ENCODE data around the gene SLC4A2.

Gene SLC4A2

GRCh38 chr7:151091988-151092387 lies 32.6 kb downstream of the SLC4A2 start:
- H3K79me2 ChIP-seq (ENCODE audit: low read length), result peaks cover 98% of the 10 kb centered on the region
- H3K4me1 ChIP-seq (ENCODE audit: low read length), result 0 out of 2 replicates have a peak, but pooled peaks cover 3% of the 10 kb centered on the region
- H3K9me2 ChIP-seq (replicated peaks; ENCODE audit: insufficient read depth, low read length), result no peaks in the 10 kb centered on the region
- no peaks in the 10 kb centered on the region for H3K36me3 ChIP-seq (replicated peaks; ENCODE audit: insufficient read depth, low read length)
- peaks cover 10% of the 10 kb centered on the region for H3F3A ChIP-seq (ENCODE audit: insufficient read depth, low read length)
- peaks cover 16% of the 10 kb centered on the region; the same call in 1 of the 2 replicates for H4K20me1 ChIP-seq (ENCODE audit: insufficient read depth, low read length)
- no peak overlapping the region for H3K27ac ChIP-seq (ENCODE audit: low read length)
- no peak overlapping the region for H3K9ac ChIP-seq (ENCODE audit: low read length)
- no peak for TF ChIP-seq EZH2 (optimal IDR thresholded peaks at IDR 0.05; ENCODE audit: low read depth, low read length)
- no peak for TF ChIP-seq EZH2phosphoT487 (IDR thresholded peaks at IDR 0.05; ENCODE audit: low read length)
- TF ChIP-seq, protein P1, sequence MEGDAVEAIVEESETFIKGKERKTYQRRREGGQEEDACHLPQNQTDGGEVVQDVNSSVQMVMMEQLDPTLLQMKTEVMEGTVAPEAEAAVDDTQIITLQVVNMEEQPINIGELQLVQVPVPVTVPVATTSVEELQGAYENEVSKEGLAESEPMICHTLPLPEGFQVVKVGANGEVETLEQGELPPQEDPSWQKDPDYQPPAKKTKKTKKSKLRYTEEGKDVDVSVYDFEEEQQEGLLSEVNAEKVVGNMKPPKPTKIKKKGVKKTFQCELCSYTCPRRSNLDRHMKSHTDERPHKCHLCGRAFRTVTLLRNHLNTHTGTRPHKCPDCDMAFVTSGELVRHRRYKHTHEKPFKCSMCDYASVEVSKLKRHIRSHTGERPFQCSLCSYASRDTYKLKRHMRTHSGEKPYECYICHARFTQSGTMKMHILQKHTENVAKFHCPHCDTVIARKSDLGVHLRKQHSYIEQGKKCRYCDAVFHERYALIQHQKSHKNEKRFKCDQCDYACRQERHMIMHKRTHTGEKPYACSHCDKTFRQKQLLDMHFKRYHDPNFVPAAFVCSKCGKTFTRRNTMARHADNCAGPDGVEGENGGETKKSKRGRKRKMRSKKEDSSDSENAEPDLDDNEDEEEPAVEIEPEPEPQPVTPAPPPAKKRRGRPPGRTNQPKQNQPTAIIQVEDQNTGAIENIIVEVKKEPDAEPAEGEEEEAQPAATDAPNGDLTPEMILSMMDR (IDR thresholded peaks at IDR 0.05; ENCODE audit: low read length), result no peak
- no peak for DNase-seq
- H3K4me3 ChIP-seq (ENCODE audit: low read length), result no peak overlapping the region
- H2AFZ ChIP-seq (ENCODE audit: low read length), result no peak overlapping the region
- H3K9me3 ChIP-seq (replicated peaks; ENCODE audit: insufficient read depth, low read length), result no peaks in the 10 kb centered on the region
- H3K4me2 ChIP-seq (ENCODE audit: low read depth, low read length), result no peak overlapping the region
- H3K27me3 ChIP-seq (replicated peaks; ENCODE audit: insufficient read depth, low read length), result no peaks in the 10 kb centered on the region

DNA sequence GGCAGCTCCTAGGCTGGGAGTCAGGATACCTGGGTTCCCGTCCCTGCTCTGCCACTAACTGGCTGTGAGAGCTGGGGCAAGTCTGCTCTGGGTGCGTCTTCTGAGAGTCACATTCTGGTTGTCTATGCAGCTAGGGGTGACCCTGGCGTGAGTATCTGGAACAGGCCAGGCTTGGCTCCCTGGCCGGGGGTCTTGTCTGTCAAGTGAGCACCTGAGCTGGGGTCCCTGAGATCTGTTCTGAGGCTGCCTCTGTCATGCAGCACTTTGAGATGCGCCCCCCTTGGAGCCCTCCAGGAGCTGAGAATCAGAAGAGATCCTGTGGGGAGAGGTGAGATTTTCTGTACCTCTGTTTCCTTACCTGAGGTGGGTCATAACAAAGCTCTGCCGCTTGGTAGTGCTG lies 34.4 kb downstream of the SLC4A2 start:
- Histone ChIP-seq H3K27me3 (replicated peaks; ENCODE audit: insufficient read depth, low read length) (no peaks in the 10 kb centered on the region), H2AFZ (ENCODE audit: low read length) (no peak overlapping the region), H3K4me3 (ENCODE audit: low read length) (no peak overlapping the region), H3K79me2 (ENCODE audit: low read length) (peaks cover 97% of the 10 kb centered on the region), H3K27ac (ENCODE audit: low read length) (no peak overlapping the region), H3K9me2 (replicated peaks; ENCODE audit: insufficient read depth, low read length) (no peaks in the 10 kb centered on the region), H3K9me3 (replicated peaks; ENCODE audit: insufficient read depth, low read length) (no peaks in the 10 kb centered on the region), H3K36me3 (replicated peaks; ENCODE audit: insufficient read depth, low read length) (no peaks in the 10 kb centered on the region), H4K20me1 (ENCODE audit: insufficient read depth, low read length) (peaks cover 16% of the 10 kb centered on the region; the same call in 1 of the 2 replicates), H3K4me2 (ENCODE audit: low read depth, low read length) (no peak overlapping the region), H3F3A (ENCODE audit: insufficient read depth, low read length) (no peaks in the 10 kb centered on the region), H3K9ac (ENCODE audit: low read length) (no peak overlapping the region), H3K4me1 (ENCODE audit: low read length) (no peaks in the 10 kb centered on the region)
- no peak for DNase-seq
- TF ChIP-seq EZH2phosphoT487 (IDR thresholded peaks at IDR 0.05; ENCODE audit: low read length), result no peak
- no peak for TF ChIP-seq EZH2 (optimal IDR thresholded peaks at IDR 0.05; ENCODE audit: low read depth, low read length)
- TF ChIP-seq, protein P1 (IDR thresholded peaks at IDR 0.05; ENCODE audit: low read length), result no peak

- no peaks in the 10 kb centered on the region for H3K9me3 ChIP-seq (replicated peaks; ENCODE audit: insufficient read depth, low read length)
- H3K4me2 ChIP-seq (ENCODE audit: low read depth, low read length), result no peak overlapping the region
- H3K4me1 ChIP-seq (ENCODE audit: low read length), result no peaks in the 10 kb centered on the region
- no peak overlapping the region for H2AFZ ChIP-seq (ENCODE audit: low read length)
- H3F3A ChIP-seq (ENCODE audit: insufficient read depth, low read length), result no peaks in the 10 kb centered on the region
- H3K79me2 ChIP-seq (ENCODE audit: low read length), result peaks cover 95% of the 10 kb centered on the region
- H3K9ac ChIP-seq (ENCODE audit: low read length), result no peak overlapping the region
- H3K4me3 ChIP-seq (ENCODE audit: low read length), result no peak overlapping the region
- H3K27me3 ChIP-seq (replicated peaks; ENCODE audit: insufficient read depth, low read length), result no peaks in the 10 kb centered on the region
- no peaks in the 10 kb centered on the region for H3K36me3 ChIP-seq (replicated peaks; ENCODE audit: insufficient read depth, low read length)
- H4K20me1 ChIP-seq (ENCODE audit: insufficient read depth, low read length), result peaks cover 15% of the 10 kb centered on the region; the same call in 1 of the 2 replicates
- no peak overlapping the region for H3K27ac ChIP-seq (ENCODE audit: low read length)
- DNase-seq, result no peak
- no peaks in the 10 kb centered on the region for H3K9me2 ChIP-seq (replicated peaks; ENCODE audit: insufficient read depth, low read length)
- TF ChIP-seq EZH2 (optimal IDR thresholded peaks at IDR 0.05; ENCODE audit: low read depth, low read length) (no peak), EZH2phosphoT487 (IDR thresholded peaks at IDR 0.05; ENCODE audit: low read length) (no peak)
- TF ChIP-seq, protein P1 (IDR thresholded peaks at IDR 0.05; ENCODE audit: low read length), result no peak
Measured at GRCh38 chr7:151094675-151095074, 35.3 kb downstream of the SLC4A2 start.

All from MM.1S (cell line).